CD14-positive monocyte (primary cell): ENCODE results near the gene ST7. TPM values are rescaled to one million over a fixed set of nuclear protein-coding genes. Genes with fewer than 3 reads are reported as not detected.

Experiments used
- DNase-seq, 3 donors: peaks; one replicate each; pipeline ENCODE4 v3.0.0-alpha.2; 2011 to 2022
- H2AFZ ChIP-seq: 2 replicates; pipeline ENCODE4 v1.6.0; 2012; ENCODE audit warnings: mild to moderate bottlenecking, low read depth, low read length, inconsistent platforms; ENCODE audit not compliant: insufficient read depth, poor library complexity, severe bottlenecking
- H3K27ac ChIP-seq, 2 donors: 1 replicate in 1 of 2; 2 replicates in 1 of 2; pipeline ENCODE4 v1.5.1; 2012 to 2013; ENCODE audit warnings: low read length in 2 of 2, control low read depth in 1 of 2, inconsistent platforms in 1 of 2, low read depth in 1 of 2, mild to moderate bottlenecking in 1 of 2
- H3K27me3 ChIP-seq, 2 donors: one replicate each; pipeline versions ENCODE4 v1.6.0 to v1.6.1; 2011 to 2013; ENCODE audit warnings: low read length in 2 of 2; ENCODE audit not compliant: control insufficient read depth in 2 of 2, insufficient read depth in 2 of 2
- H3K36me3 ChIP-seq, 2 donors: replicated peaks in 1 of 2; 1 replicate in 1 of 2; 2 replicates in 1 of 2; pipeline versions ENCODE4 v1.5.1 to v1.6.1; 2012 to 2013; ENCODE audit warnings: low read length in 2 of 2, control low read depth in 1 of 2, inconsistent platforms in 1 of 2, mild to moderate bottlenecking in 1 of 2; ENCODE audit not compliant: insufficient read depth in 2 of 2, control insufficient read depth in 1 of 2
- H3K4me1 ChIP-seq, 2 donors: 1 replicate in 1 of 2; 2 replicates in 1 of 2; pipeline versions ENCODE4 v1.5.1 to v1.6.1; 2012 to 2013; ENCODE audit warnings: low read length in 2 of 2, control low read depth in 1 of 2, inconsistent platforms in 1 of 2, mild to moderate bottlenecking in 1 of 2, moderate library complexity in 1 of 2; ENCODE audit not compliant: insufficient read depth in 2 of 2, control insufficient read depth in 1 of 2
- H3K4me2 ChIP-seq: replicated peaks from 2 replicates; pipeline ENCODE3; 2012; ENCODE audit warnings: low read length, moderate library complexity, mild to moderate bottlenecking; ENCODE audit not compliant: poor library complexity, severe bottlenecking; ENCODE audit errors: extremely low read depth
- H3K4me3 ChIP-seq, 3 experiments: fragments of 200-600 bp in 1 of 3; sonication (generic) in 1 of 3; replicated peaks in 1 of 3; 1 replicate in 2 of 3; 2 replicates in 1 of 3; pipeline ENCODE4 v1.5.1; 2011 to 2013; ENCODE audit warnings: low read length in 3 of 3, mild to moderate bottlenecking in 3 of 3, control low read depth in 2 of 3, low read depth in 2 of 3, inconsistent platforms in 1 of 3, moderate library complexity in 1 of 3
- H3K79me2 ChIP-seq: 2 replicates; pipeline ENCODE4 v1.6.0; 2012; ENCODE audit warnings: mild to moderate bottlenecking, control low read depth, inconsistent platforms, low read length, moderate library complexity; ENCODE audit not compliant: insufficient read depth
- H3K9ac ChIP-seq: 2 replicates; pipeline ENCODE4 v1.6.0; 2017; ENCODE audit warnings: low read length, mild to moderate bottlenecking; ENCODE audit not compliant: insufficient read depth, poor library complexity, severe bottlenecking
- H3K9me3 ChIP-seq, 2 donors: replicated peaks in 1 of 2; 1 replicate in 1 of 2; 2 replicates in 1 of 2; pipeline versions ENCODE4 v1.5.1 to v1.6.1; 2012 to 2013; ENCODE audit warnings: low read length in 2 of 2, control low read depth in 1 of 2; ENCODE audit not compliant: control insufficient read depth in 1 of 2, insufficient read depth in 1 of 2
- H4K20me1 ChIP-seq: 2 replicates; pipeline ENCODE4 v1.6.0; 2012; ENCODE audit warnings: mild to moderate bottlenecking, low read length, control low read depth, moderate library complexity; ENCODE audit not compliant: insufficient read depth
- H3K27ac Mint-ChIP-seq, 7 donors: one replicate each; pipeline ENCODE4 v1.8.0; 2020; ENCODE audit warnings: mild to moderate bottlenecking in 7 of 7, mixed read lengths in 7 of 7, moderate library complexity in 6 of 7, inconsistent platforms in 2 of 7
- H3K27me3 Mint-ChIP-seq, 3 donors: one replicate each; pipeline ENCODE4 v1.8.0; 2021 to 2022; ENCODE audit warnings: low read depth in 3 of 3, mild to moderate bottlenecking in 3 of 3, mixed read lengths in 3 of 3, moderate library complexity in 3 of 3, inconsistent platforms in 1 of 3
- H3K36me3 Mint-ChIP-seq, 2 donors: one replicate each; pipeline ENCODE4 v1.8.0; 2020; ENCODE audit warnings: mixed read lengths in 2 of 2, inconsistent platforms in 1 of 2, mild to moderate bottlenecking in 1 of 2
- H3K4me1 Mint-ChIP-seq: one replicate; pipeline ENCODE4 v1.8.0; 2020; ENCODE audit warnings: mild to moderate bottlenecking, mixed read lengths
- H3K4me3 Mint-ChIP-seq, 2 donors: one replicate each; pipeline ENCODE4 v1.8.0; 2020; ENCODE audit warnings: mild to moderate bottlenecking in 2 of 2, mixed read lengths in 2 of 2, moderate library complexity in 1 of 2
- H3K9me3 Mint-ChIP-seq, 7 donors: one replicate each; pipeline ENCODE4 v1.8.0; 2020 to 2022; ENCODE audit warnings: mixed read lengths in 7 of 7, mild to moderate bottlenecking in 6 of 7, moderate library complexity in 6 of 7, inconsistent platforms in 2 of 7
- WGBS: methylation state at CpG from one replicate; pipeline ENCODE4 v1.1.5; 2013; ENCODE audit warnings: missing lambda C conversion rate; ENCODE audit not compliant: insufficient coverage; 5-methylcytosine and 5-hydroxymethylcytosine counted together
- intact Hi-C, 2 donors: fragments of 100-400 bp; cut with micrococcal nuclease; formaldehyde crosslinking; loops; one replicate each; pipeline versions ENCODE4 v1.15.0 to v1.15.1; 2023
- polyA plus RNA-seq, 3 donors: library from polyadenylated mRNA; depleted of rRNA in 1 of 3; unstranded in 2 of 3; stranded (reverse) in 1 of 3; fragments of 300-500 nt in 2 of 3; fragments of >200 nt in 1 of 3; fragmentation: Illumina TruSeq in 2 of 3; gene quantifications; 1 replicate in 2 of 3; 2 replicates in 1 of 3; pipeline ENCODE4 v1.2.3, GENCODE V29; 2012 to 2021
- TF ChIP-seq, protein P1 (sequence below): fragments of 200-600 bp; IDR thresholded peaks from one replicate; pipeline ENCODE4 v1.8.0; 2022; ENCODE audit warnings: antibody characterized with exemption, mild to moderate bottlenecking

Gene ST7
- polyA plus RNA-seq, 3 donors, result 3.6 to 5.5 (median 4.1) TPM

DNA sequence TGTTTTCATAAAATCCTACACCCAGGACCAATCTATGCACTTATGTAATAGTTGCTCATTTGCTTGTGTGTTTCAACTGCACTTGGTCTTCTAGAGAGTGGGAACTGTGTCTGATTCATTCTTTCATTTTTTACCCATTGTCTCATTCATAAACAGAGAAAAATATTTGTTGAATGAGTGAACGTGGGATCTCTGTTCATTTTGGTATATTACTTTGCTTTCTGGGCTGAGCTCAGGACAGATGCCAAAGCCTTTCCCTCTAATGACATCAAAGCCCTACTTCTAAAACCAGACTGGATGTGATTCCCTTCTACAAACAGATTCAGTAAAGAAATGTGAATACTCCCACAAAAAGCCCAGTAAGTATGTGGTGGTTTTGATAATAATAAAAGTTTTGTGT, 145.2 kb downstream of the ST7 start:
- no peak for DNase-seq
- Mint-ChIP-seq H3K27me3 (peaks cover 0 to 4% (median 1%) of the 10 kb centered on the region in 3 donors), H3K4me3 (no peak overlapping the region), H3K9me3 (no peaks in the 10 kb centered on the region), H3K4me1 (no peaks in the 10 kb centered on the region), H3K27ac (no peak overlapping the region), H3K36me3 (peaks cover 0 to 3% of the 10 kb centered on the region in 2 donors)
- no peak overlapping the region for H3K9ac ChIP-seq
- no peaks in the 10 kb centered on the region for H3K36me3 ChIP-seq
- H3K27me3 ChIP-seq, result no peaks in the 10 kb centered on the region
- no CpG with 5 or more reads among the region's 1 CpG for WGBS
- intact Hi-C loops, result no loop called here
- H3K79me2 ChIP-seq, result no peaks in the 10 kb centered on the region
- no peak overlapping the region for H3K27ac ChIP-seq
- H4K20me1 ChIP-seq, result no peaks in the 10 kb centered on the region
- TF ChIP-seq, protein P1, sequence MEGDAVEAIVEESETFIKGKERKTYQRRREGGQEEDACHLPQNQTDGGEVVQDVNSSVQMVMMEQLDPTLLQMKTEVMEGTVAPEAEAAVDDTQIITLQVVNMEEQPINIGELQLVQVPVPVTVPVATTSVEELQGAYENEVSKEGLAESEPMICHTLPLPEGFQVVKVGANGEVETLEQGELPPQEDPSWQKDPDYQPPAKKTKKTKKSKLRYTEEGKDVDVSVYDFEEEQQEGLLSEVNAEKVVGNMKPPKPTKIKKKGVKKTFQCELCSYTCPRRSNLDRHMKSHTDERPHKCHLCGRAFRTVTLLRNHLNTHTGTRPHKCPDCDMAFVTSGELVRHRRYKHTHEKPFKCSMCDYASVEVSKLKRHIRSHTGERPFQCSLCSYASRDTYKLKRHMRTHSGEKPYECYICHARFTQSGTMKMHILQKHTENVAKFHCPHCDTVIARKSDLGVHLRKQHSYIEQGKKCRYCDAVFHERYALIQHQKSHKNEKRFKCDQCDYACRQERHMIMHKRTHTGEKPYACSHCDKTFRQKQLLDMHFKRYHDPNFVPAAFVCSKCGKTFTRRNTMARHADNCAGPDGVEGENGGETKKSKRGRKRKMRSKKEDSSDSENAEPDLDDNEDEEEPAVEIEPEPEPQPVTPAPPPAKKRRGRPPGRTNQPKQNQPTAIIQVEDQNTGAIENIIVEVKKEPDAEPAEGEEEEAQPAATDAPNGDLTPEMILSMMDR, result no peak
- H3K4me2 ChIP-seq, result no peak overlapping the region
- no peak overlapping the region for H3K4me3 ChIP-seq
- no peaks in the 10 kb centered on the region for H3K4me1 ChIP-seq
- H2AFZ ChIP-seq, result no peak overlapping the region
- H3K9me3 ChIP-seq, result no peaks in the 10 kb centered on the region

- Histone ChIP-seq H4K20me1 (no peaks in the 10 kb centered on the region), H3K9me3 (no peaks in the 10 kb centered on the region), H3K4me2 (no peak overlapping the region), H3K36me3 (no peaks in the 10 kb centered on the region), H3K27me3 (no peaks in the 10 kb centered on the region), H3K27ac (no peak overlapping the region), H3K79me2 (no peaks in the 10 kb centered on the region), H2AFZ (no peak overlapping the region), H3K4me1 (no peaks in the 10 kb centered on the region), H3K9ac (no peak overlapping the region), H3K4me3 (no peak overlapping the region)
- no CpG with 5 or more reads among the region's 2 CpGs for WGBS
- Mint-ChIP-seq H3K4me1 (no peaks in the 10 kb centered on the region), H3K9me3 (peaks cover 0 to 3% (median 0%) of the 10 kb centered on the region in 7 donors), H3K4me3 (no peak overlapping the region), H3K27me3 (peaks cover 0 to 1% (median 0%) of the 10 kb centered on the region in 3 donors), H3K27ac (peak overlapping the region in 1 of 7 donors; percentile 21), H3K36me3 (peaks cover 0 to 3% of the 10 kb centered on the region in 2 donors)
- TF ChIP-seq, protein P1, result no peak
- DNase-seq, result no peak
- intact Hi-C loops, result no loop called here
These were observed 147.7 kb downstream of the ST7 start for GRCh38 chr7:117101026-117101425.
